Psoas muscle (tissue), 8 donors: ENCODE data around the gene CD79A. TPM values are rescaled to one million over a fixed set of nuclear protein-coding genes. Genes with fewer than 3 reads are reported as not detected.

Experiments used
- ATAC-seq, 4 donors: fragments of 200-7000 bp; cut with Tn5 transposase; one replicate each; pipeline ENCODE4 v1.9.1; 2020; ENCODE audit warnings: moderate library complexity in 3 of 4, mild to moderate bottlenecking in 2 of 4
- DNase-seq, 2 donors: peaks; one replicate each; pipeline ENCODE4 v3.0.0-alpha.2; 2020
- H3K27ac ChIP-seq: fragments of 200-600 bp; one replicate; pipeline ENCODE4 v1.8.0; 2022
- H3K27me3 ChIP-seq, 3 donors: fragments of 200-600 bp in 1 of 3; one replicate each; pipeline versions ENCODE4 v1.6.1 to v1.8.0; 2013 to 2022; ENCODE audit warnings: low read length in 2 of 3, mild to moderate bottlenecking in 2 of 3, moderate library complexity in 1 of 3; ENCODE audit not compliant: insufficient read depth in 3 of 3
- H3K36me3 ChIP-seq, 2 donors: fragments of 200-600 bp in 1 of 2; one replicate each; pipeline versions ENCODE4 v1.6.1 to v1.8.0; 2013 to 2022; ENCODE audit warnings: low read depth in 1 of 2, mild to moderate bottlenecking in 1 of 2, moderate library complexity in 1 of 2; ENCODE audit not compliant: insufficient read depth in 1 of 2
- H3K4me1 ChIP-seq: fragments of 200-600 bp; one replicate; pipeline ENCODE4 v1.8.0; 2022
- H3K4me3 ChIP-seq: fragments of 200-600 bp; one replicate; pipeline ENCODE4 v1.8.0; 2022; ENCODE audit warnings: mild to moderate bottlenecking
- H3K9me3 ChIP-seq: fragments of 200-600 bp; one replicate; pipeline ENCODE4 v1.8.0; 2022
- WGBS, 3 donors: extraction: QIAGEN DNeasy Blood & Tissue Kit; methylation state at CpG; one replicate each; pipeline versions ENCODE4 v1.1.6 to v1.1.7; 2013; 5-methylcytosine and 5-hydroxymethylcytosine counted together
- intact Hi-C, 2 donors: fragments of 100-400 bp; cut with DNase I; formaldehyde crosslinking; loops; one replicate each; pipeline versions ENCODE4 v1.11.0 to v1.14.2; 2022
- polyA plus RNA-seq, 3 donors: library from polyadenylated mRNA; stranded (reverse); fragments of 200-250 nt; gene quantifications; one replicate each; pipeline ENCODE4 v1.2.3, GENCODE V29; 2013
- total RNA-seq, 4 donors: library from RNA; stranded (reverse); fragmentation: NEBNext Ultra II Directional in 2 of 4; extraction: Animal tissue kit (Norgen Biotek cat#: 25700) in 2 of 4; gene quantifications; one replicate each; pipeline versions ENCODE4 v1.2.1 to v1.2.4, GENCODE V29; 2021 to 2023
- TF ChIP-seq, protein P1 (sequence below): fragments of 200-600 bp; IDR thresholded peaks from one replicate; pipeline ENCODE4 v1.8.0; 2022; ENCODE audit warnings: antibody characterized with exemption
- donor health status: healthy with polysubstance abuse.
- donor health status: DM: no; HTN: no; CAD: no; lungs with moderate emphysema.
- donor health status: Bipolar disorder and iron deficiency.
- donor health status: healthy.
- donor health status: DM: yes; HTN: yes; CAD: no.
- donor health status: DM: no; HTN: no; CAD: no.
- donor health status: DM: no; HTN: no; CAD: no.
- donor health status: DM: yes; HTN: yes; CAD: no.

The CD79A gene
- total and polyA plus RNA-seq, 7 donors: 0.30 to 1.4 (median 0.87) TPM

DNA sequence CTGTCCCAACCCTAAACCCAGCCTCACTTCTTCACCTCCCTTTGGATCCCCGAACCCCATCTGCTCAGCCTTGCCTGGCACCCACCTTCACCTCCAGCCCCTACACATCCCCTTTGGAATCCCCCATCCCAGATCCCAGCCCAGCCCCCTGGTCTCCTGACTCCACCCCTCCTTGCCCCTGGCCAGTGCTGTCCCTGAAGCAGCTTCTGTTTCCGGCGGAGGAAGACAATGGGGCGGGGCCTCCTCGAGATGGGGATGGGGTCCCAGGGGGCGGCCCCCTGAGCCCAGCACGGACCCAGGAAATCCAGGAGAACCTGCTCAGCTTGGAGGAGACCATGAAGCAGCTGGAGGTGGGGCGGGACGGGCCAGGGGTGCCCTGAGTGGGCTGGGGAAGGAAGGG, 29.2 kb downstream of the CD79A start:
- no peaks in the 10 kb centered on the region for H3K9me3 ChIP-seq
- ATAC-seq: no peak
- TF ChIP-seq, protein P1, sequence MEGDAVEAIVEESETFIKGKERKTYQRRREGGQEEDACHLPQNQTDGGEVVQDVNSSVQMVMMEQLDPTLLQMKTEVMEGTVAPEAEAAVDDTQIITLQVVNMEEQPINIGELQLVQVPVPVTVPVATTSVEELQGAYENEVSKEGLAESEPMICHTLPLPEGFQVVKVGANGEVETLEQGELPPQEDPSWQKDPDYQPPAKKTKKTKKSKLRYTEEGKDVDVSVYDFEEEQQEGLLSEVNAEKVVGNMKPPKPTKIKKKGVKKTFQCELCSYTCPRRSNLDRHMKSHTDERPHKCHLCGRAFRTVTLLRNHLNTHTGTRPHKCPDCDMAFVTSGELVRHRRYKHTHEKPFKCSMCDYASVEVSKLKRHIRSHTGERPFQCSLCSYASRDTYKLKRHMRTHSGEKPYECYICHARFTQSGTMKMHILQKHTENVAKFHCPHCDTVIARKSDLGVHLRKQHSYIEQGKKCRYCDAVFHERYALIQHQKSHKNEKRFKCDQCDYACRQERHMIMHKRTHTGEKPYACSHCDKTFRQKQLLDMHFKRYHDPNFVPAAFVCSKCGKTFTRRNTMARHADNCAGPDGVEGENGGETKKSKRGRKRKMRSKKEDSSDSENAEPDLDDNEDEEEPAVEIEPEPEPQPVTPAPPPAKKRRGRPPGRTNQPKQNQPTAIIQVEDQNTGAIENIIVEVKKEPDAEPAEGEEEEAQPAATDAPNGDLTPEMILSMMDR: no peak
- no peak for DNase-seq
- WGBS, 3 donors: 62 to 74% (median 69%) methylated on average over 9 of the region's 9 CpGs
- H3K36me3 ChIP-seq: peaks cover 4 to 60% of the 10 kb centered on the region in 2 donors
- intact Hi-C loops: no loop called here
- H3K27me3 ChIP-seq: peaks cover 0 to 4% (median 1%) of the 10 kb centered on the region in 3 donors
- H3K4me1 ChIP-seq: no peaks in the 10 kb centered on the region
- no peak overlapping the region for H3K27ac ChIP-seq
- no peak overlapping the region for H3K4me3 ChIP-seq

DNA sequence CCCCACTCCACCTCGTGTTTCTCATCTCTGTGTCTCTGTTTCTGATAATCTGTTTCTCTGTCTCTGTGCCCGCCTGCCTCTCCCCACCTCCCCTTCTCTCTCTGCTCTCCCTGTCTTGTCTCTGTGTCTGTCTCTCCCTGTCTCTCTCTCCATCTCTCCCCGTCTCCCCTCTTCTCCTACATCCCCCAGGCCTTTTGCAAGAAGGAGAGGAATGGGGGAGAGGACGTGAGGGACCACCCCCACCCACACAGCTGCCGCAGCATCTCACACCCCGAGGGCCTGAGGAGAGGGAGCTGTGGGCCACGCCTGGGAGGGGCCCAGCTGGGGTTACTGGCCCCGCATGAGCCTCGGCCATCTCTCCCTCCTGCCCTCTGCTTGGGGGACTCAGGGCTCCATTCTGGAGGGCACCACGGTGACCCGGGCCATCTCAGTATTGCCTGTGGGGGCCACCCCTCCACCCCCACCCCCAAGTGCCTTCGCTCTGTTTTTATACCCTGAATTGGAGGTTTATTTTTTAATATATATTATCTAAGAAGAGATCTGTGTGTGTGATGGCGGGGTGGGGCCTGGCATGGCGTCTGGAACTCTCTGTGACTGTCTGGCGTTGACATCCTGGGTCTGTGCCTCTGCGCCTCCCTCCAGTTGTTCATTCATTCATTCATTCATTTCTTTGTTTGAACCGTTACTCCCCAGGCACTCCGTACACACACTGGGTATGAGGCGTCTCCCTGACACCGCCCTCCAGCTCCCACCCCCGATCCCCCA, 30.0 kb downstream of the CD79A start:
- intact Hi-C loops: no loop called here
- Histone ChIP-seq H3K27ac (no peak overlapping the region), H3K9me3 (no peaks in the 10 kb centered on the region), H3K36me3 (peaks cover 4 to 52% of the 10 kb centered on the region in 2 donors), H3K27me3 (peaks cover 0 to 13% (median 5%) of the 10 kb centered on the region in 3 donors), H3K4me3 (no peak overlapping the region), H3K4me1 (no peaks in the 10 kb centered on the region)
- ATAC-seq (no peak), DNase-seq (no peak)
- TF ChIP-seq, protein P1: no peak
- WGBS, 3 donors: 74 to 76% (median 76%) methylated on average over 21 of the region's 21 CpGs

DNA sequence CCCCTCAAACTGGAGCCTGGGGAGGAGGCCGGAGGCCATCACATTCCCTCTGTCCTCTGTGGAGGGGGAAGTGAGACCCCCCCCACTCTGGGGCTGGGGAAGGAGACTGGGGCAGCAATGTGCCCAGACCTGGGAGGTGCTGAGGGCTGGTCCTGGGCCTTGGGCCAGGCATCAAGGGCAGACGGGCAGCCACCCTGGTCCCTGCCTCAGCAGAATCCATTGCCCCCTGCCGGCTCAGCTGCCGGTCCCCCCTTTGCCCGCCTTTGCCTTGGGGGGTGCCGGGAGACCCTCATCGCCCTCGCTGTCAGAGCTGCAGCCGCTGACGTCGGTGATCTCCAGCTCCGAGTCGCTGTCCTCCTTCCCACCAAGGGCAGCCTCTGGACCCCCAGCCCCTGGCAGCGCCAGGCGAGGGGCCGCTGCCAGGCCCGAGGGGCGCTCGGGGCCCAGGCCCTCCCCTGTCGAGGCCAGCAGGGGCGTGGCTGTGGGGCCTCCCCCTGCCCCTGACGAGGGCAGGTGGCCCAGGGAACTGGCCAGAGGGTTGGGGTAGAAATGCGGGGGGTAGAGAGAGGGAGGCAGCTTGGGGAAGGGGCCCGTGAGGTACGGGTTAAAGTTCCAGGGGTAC, 31.0 kb downstream of the CD79A start:
- ATAC-seq: no peak
- no peaks in the 10 kb centered on the region for H3K9me3 ChIP-seq
- H3K4me1 ChIP-seq: no peaks in the 10 kb centered on the region
- intact Hi-C loops: no loop called here
- TF ChIP-seq, protein P1: no peak
- H3K36me3 ChIP-seq: peaks cover 0 to 42% of the 10 kb centered on the region in 2 donors
- no peak for DNase-seq
- H3K27ac ChIP-seq: no peak overlapping the region
- H3K27me3 ChIP-seq: peaks cover 0 to 21% (median 9%) of the 10 kb centered on the region in 3 donors
- no peak overlapping the region for H3K4me3 ChIP-seq
- WGBS, 3 donors: 70 to 79% (median 77%) methylated on average over 17 to 25 of the region's 25 CpGs

DNA sequence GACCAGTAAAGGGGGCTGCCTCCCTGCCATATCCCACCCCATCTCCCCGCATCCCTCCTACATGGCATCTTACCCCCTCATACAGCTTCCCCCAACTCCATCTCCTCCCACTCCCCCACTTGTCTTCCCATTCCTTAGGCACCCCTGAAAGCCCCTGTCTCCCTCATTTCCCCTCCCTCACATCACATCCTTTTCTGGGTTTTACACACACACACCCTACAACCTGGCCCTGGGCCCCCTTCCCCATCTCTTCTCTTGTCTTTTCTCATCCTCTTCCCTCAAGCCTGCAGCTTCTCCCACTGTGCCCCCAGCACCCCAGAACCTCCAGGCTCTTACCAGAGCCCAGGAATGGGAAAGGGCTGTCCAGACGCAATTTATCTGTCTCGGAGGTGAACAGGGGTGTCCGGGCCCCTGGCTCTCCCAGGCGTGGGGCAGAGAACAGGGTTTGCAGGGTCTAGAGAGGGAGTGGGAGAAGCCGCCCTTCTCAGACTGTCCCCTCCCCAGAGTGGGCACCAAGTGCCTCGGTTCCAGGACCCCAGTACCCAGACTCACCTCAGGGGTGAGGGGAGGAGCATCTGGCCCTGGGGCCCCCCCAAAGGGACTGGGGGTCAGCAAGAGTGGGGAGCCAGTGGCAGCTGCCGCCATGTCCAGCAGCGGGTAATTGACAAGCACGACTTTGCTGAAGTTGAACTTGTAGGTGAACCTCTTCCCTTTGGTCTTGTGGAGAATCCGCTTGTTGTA, 31.8 kb downstream of the CD79A start:
- Histone ChIP-seq H3K27ac (no peak overlapping the region), H3K9me3 (no peaks in the 10 kb centered on the region), H3K36me3 (peaks cover 0 to 34% of the 10 kb centered on the region in 2 donors), H3K4me3 (no peak overlapping the region), H3K27me3 (peaks cover 0 to 25% (median 14%) of the 10 kb centered on the region in 3 donors), H3K4me1 (no peaks in the 10 kb centered on the region)
- 63 to 72% (median 63%) methylated on average over 10 to 11 of the region's 11 CpGs for WGBS, 3 donors
- DNase-seq (no peak), ATAC-seq (no peak)
- intact Hi-C loops: no loop called here
- TF ChIP-seq, protein P1: no peak
